Left ventricle myocardium superior (tissue), 1 donor: Measurements from ENCODE around the gene RIC3. TPM values are rescaled to one million over a fixed set of nuclear protein-coding genes. Genes with fewer than 3 reads are reported as not detected.
"Not testable (repeated sequence)": the region's sequence is repeated elsewhere in the genome, so short reads cannot be mapped to it uniquely, and the experiment has no call there.

Experiments
- ATAC-seq: fragments of 200-7000 bp; cut with Tn5 transposase; one replicate; pipeline ENCODE4 v1.9.1; 2020; ENCODE audit warnings: mild to moderate bottlenecking, moderate library complexity
- DNase-seq: peaks from one replicate; pipeline ENCODE4 v3.0.0-alpha.2; 2020
- intact Hi-C: fragments of 100-400 bp; cut with micrococcal nuclease; formaldehyde crosslinking; loops from one replicate; pipeline ENCODE4 v1.11.0; 2022
- total RNA-seq: library from RNA; stranded (reverse); fragmentation: NEBNext Ultra II Directional; extraction: Animal tissue kit (Norgen Biotek cat#: 25700); gene quantifications from one replicate; pipeline ENCODE4 v1.2.1, GENCODE V29; 2021
- donor health status: DM: no; HTN: yes; CAD: no; lungs with severe emphysema.

Gene RIC3
- total RNA-seq, 1 donor from 2014 or later, result 14.1 TPM

DNA sequence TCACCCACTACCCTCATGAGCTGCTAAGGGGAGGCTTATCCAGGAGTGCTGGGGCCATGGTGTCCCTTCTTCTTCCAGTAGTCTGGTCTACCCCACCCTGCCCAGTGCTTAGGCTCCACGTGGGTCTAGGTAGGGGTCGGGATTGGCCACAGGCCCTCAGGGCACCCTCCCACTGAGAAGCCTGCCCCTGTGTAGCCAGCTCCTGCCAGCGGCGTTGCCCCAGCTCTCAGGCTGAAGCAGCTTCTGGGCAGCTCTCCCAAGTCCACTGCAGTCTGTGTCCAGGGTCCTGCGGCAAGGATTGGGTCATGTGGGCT is 24.0 kb upstream of the RIC3 start:
- DNase-seq (no peak), ATAC-seq (peak; percentile 43)
- intact Hi-C loops, result no loop called here

DNA sequence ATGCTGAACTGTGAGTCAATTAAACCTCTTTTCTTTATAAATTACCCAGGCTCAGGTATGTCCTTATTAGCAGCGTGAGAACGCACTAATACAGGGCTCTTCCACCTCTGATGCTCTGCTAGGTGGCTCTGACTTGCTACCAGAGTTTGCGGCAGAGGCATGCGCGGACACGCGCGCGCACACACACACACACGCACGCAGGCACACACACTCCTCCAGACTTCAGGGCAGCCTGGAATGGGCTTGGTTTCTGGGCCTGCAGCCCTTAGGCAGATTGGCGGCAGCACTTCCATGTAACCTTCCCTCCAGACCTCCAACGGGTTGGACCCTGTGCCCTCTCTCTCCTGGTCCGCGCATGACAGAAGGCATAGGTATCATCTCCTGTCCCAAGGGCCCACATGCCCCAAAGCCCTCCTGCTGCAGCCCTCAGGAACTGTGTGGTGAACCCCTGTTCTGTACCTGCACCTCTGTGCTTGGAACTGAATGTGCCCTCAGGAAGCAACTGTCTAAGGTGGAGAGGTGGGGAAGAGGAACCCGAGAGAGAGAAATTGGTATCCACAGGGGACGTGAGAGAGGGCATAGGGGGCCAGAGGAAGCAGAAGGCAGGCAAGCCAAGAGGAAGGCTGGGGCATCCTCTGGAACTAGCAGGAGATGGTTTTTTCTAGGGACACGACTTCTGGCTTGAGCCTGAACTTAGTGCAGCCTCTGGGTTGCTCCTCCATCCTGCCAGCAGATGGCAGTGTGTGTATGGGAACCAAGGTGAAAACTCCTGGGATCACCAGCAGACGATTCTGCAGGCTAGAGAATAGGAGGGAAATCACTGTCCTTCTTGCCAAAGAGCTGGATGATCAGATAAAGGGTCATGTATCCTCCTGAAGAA is 23.4 kb upstream of the RIC3 start:
- ATAC-seq, result peak; percentile 88
- intact Hi-C loops, result no loop called here
- DNase-seq, result peak; percentile 73

DNA sequence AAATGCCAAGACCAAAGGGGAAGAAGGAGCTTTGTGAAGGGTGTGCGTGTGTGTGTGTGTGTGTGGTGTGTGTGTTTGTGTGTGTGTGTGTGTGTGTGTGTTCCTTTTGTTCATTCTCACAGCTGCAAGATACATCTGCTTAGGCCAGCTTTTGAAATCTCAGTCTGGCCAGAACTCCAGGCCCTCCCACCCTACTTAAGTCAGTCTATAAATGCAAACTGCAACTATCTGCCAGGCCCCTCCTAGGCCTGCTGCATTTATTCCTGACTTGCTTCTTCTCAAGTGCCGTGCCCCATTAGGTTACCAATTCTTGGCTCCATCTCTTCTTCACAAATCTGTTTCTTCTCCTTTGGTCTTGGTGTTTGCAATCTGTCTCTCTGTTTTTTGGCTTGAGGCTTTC is 21.6 kb upstream of the RIC3 start:
- ATAC-seq (no peak), DNase-seq (no peak)
- intact Hi-C loops, result no loop called here

DNA sequence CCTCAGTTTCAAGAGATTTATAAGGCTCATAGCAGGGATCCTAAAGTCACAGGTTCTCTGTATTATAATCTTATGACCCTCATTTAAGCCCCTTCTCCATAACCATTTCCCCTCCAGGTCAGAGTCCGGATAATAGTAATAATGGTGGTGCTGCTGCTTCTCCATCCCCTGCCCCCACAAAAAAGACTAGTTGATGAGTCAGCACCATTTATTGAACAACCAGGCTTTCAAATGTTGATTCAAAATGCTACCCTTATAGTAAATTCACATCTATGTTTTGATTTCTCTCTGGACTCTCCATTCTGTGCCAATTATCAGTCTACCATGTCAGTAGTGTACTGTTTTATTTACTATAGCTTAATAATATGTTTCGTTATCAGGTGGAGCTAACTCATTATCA is 17.6 kb upstream of the RIC3 start:
- no peak for DNase-seq
- intact Hi-C loops, result no loop called here
- no peak for ATAC-seq

DNA sequence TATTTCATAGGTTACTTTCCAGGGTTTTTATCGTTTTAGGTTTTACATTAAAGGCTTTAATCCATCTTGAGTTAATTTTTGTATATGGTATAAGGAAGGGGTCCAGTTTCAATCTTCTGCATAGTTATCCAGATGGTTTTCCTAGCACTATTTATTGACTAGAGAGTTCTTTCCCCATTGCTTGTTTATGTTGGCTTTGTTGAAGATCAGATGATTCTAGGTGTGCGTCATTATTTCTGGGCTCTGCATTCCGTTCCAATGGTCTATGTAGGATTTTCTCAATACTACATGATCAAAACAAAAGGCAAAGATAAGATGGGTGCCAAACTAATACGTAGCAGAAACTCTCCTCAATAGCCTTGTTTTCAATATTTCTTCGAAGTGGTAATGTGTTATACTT is 14.3 kb upstream of the RIC3 start:
- intact Hi-C loops, result no loop called here
- DNase-seq (no peak), ATAC-seq (no peak)

DNA sequence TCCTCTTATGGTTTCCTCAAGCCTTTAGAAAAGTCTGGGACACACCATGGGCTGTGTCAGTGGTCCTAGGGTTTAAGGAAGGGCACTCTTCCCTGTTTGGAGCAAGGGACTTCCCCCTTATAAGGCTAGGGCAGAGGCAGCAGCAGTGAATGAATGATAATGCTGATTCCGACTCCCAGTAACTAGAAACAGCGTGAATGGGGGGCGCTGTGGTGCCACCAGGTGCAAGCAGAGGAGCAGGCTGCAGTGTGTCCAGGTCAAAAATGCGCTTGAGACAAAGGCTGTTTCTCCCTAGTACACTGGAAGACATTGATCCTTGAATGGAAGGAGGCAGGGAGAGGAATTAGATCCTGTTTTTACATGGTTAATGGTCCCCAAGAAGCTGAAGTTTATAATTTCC is 11.6 kb upstream of the RIC3 start:
- ATAC-seq (no peak), DNase-seq (no peak)
- intact Hi-C loops, result no loop called here

DNA sequence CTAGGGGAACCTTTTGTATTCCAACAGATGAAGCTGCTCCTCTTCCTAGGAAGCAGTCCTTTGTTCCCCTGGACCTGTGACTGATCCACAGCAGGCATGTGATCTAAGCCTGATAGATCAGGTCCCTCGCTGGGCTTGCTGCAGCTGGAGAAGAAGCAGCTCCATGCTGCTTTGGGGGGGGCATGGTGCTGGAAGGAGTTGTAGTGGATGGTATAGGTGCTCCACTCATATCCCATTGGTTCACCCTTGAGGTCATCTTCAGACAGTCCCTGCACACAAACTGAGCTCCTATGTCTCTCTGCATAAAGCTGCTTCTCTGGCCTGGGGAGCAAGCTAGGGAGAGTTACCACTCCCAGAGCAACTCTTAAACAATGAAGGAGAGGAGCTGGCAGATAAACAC is 9.5 kb upstream of the RIC3 start:
- no peak for ATAC-seq
- DNase-seq, result no peak
- intact Hi-C loops, result no loop called here

DNA sequence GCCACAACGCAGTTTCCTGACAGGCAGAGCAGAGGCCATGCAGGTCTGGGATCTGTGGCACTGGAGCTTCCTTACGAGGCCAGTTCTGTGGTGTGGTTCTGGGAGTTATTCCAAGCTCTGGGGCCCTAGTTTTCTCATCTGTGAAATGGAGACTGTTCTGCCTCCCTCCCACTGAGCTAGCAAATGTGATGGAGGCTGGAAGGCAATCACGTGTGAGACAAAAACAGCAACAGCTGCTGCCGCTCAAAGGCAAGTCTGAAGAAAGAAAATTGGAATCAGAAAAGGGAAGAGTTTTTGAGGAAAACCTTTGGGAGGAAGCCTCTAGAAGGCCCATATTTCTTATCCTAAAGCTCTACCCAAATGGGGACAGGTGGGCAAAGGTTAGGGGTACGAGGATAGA is 8.3 kb upstream of the RIC3 start:
- intact Hi-C loops, result no loop called here
- no peak for ATAC-seq
- no peak for DNase-seq

DNA sequence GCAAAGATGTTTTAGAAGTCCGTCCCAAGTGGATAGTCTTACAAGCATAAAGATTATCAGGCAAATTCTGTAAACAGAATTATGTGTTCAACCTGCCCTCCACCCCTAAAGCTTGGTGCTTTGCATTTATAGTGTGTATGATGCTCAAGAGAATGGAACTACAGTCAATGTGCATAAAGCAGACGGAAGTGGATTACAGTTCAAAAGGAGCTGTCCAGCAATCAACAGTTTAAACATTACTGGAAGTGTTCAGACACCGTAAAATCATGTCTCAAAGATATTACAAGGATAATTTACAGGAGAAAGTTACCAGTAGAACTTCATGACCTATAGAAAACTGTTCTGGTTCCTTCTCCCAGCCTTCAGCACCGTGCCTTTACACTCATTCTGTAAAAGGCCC is 1.0 kb downstream of the RIC3 start:
- peak; percentile 19 for ATAC-seq

DNA sequence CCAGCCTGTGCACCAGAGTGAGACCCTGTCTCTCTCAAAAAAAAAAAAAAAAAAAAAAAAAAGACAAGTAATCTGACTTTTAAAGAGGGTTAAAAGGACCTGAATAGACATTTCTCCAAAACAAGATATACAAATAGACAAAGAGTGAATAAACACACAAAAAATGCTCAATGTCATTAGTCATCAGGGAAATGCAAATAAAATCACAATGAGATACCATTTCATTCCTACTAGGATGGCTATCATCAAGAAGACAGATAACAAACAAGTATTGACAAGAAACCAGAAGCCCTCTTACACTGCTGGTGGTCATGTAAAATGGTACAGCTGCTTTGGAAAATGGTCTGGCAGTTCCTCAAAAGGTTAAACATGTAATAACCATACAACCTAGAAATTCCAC is 4.1 kb downstream of the RIC3 start:
- no peak for ATAC-seq
- intact Hi-C loops, result no loop called here
- no peak for DNase-seq

More for the DNA sequence above, 1.0 kb downstream of the RIC3 start:
- no peak for DNase-seq
- intact Hi-C loops, result no loop called here

DNA sequence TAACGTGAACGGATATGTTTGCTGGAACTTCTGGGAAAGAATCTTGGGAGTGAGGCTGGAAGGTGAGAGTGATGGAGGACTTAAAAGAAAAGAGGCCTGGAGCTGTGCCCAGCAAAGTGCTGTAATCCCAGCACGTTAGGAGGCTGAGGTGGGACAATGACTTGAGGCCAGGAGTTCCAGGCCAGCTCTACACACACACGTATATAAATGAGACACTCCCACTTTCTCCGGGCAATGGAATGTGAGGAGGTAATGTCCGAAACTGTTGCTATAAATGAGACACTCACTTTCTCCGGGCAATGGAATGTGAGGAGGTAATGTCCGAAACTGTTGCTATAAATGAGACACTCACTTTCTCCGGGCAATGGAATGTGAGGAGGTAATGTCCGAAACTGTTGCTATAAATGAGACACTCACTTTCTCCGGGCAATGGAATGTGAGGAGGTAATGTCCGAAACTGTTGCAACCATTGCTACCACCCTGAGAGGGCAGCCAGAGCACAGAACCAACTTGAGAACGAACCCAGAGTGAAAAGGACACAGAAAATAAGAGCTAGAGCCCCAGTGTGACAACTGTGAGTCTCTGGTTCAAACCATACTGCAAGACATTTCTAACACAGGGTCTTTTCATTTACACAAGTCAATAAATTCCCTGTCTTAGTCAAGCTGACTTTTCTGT is 7.1 kb downstream of the RIC3 start:
- DNase-seq, intact Hi-C loops: not testable (repeated sequence)
- peak; percentile 25 for ATAC-seq

DNA sequence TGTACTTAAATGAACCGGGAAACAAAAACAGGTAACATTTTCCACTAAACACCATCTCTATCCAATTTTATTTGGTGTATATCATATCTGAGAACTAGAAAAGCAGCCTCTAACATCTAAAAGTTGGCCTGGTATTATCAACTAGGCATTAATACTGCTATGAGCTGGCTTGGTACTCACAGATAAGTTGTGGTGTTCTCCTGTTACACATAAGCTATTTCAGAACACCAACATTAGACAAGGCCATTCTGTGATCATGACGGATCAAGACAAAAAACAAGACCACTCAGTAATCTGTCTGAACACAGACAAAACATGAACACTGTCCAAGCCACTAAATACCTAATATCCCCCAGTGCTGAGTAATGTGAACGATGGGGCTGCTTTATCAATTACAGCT is 11.9 kb downstream of the RIC3 start:
- ATAC-seq, result peak; percentile 82
- intact Hi-C loops, result no loop called here
- DNase-seq, result no peak

DNA sequence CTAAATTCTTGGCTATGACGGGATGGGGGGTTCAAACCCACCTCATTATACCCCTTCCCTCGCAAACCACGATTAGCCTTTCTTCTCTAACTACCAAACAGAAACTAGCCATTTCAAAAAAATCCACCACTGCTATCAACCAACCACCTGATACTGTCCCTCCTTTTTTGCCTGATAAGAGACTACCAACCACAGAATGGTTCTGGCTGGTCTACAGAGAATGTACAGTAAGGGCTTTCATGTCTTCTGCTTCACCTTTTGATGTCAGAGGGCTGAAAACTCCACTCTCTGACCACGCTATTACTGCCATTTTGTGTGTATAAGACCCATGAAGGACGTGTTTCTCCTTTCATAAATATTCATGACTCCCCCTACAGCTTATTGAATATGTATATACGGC is 19.1 kb downstream of the RIC3 start:
- DNase-seq (no peak), ATAC-seq (no peak)
- intact Hi-C loops, result no loop called here

DNA sequence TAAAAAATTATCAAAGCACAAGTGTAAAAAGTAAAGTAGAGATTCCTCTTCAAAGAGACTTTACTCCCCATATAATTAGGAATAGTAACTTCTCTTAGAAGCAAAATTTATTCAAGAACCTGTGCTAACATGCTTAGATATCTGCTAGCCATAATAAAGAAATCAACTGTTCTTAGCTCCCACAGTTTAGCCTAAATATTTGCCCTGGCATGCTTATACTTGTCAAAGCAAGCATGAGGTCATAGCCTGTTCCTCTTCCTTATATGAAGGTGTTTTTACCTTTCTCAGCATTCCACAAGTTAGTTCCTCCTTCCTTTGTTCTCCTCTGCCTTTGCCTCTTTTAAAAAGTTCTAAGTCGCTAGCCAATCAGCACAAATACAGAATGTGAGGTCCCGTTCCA is 30.3 kb downstream of the RIC3 start:
- intact Hi-C loops, result no loop called here
- ATAC-seq, result no peak
- no peak for DNase-seq

DNA sequence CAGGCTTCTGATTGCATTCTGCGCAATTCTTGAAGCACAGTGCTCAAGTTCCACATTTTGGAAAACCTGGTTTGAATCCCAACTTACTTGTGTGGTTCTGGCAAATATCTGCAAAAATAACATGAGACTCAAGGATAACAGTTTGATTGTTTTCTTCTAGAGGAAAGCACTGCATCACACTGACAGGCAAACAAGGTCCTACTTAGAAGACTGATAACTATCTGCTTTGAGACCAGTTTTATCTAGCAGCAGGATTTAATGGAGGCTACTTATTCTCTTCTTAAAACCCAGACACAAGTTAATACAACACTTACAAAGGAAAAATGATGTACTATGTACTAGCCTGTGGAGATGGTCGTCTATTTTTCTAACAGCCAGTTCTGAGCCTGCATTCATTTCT is 41.4 kb downstream of the RIC3 start:
- ATAC-seq, result no peak

DNA sequence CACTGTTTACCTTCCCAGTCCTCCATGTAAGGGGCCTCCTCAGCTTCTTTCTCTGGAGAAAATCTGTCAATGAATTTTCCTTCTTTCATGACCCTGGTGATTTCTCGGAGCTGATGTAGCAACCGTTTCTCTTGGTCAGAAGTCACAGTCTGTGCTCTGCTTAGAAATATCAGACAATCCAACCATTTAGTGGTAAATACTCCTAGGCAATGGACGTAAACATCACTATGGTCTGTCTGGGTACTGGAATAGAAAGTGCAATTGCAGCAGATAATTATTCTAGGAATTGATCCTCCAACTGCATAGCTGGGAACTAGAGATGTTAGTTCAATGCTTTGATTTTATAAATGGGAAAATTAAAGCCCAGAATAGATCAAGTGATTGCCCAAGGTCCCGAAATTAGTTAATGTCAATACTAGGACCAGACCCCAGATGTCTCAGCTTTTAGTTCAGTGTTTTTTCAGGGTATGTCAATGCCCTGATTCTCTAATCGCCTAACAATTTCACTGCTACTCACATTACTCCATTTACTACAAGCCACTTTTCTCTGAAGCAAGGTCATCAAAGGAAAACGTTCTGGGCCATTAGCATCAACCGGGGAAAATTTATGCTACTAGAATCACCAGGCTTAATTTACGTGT is 42.1 kb downstream of the RIC3 start:
- ATAC-seq, result no peak

More for the DNA sequence above, 41.4 kb downstream of the RIC3 start:
- no peak for DNase-seq
- intact Hi-C loops, result no loop called here

DNA sequence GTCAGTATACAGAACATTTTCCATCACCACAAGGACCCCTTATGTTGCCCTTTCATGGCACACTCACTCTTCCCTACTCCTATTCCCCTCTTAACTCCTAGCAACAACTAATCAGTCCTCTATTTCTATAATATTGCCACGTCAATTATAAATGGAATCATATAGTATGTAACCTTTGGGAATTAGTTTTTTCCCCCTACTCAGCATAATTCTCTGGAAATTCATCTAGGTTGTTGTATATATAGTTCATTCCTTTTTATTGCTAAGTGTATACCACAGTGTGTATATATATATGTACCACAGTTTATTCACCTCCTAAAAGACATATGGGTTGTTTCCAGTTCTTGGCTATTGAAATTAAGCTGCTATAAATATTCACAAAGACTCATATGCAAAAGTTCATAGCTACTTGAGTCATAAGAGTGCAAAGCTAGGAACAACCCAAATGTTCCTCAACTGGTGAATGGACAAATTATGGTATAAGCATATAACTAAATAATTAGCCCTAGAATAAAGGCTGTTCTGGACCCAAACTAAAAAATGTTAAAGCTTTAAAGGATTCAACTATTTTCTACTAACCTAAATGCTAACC is 46.6 kb downstream of the RIC3 start:
- ATAC-seq (no peak), DNase-seq (no peak)
- intact Hi-C loops, result no loop called here

More for the DNA sequence above, 42.1 kb downstream of the RIC3 start:
- intact Hi-C loops, result no loop called here
- no peak for DNase-seq

DNA sequence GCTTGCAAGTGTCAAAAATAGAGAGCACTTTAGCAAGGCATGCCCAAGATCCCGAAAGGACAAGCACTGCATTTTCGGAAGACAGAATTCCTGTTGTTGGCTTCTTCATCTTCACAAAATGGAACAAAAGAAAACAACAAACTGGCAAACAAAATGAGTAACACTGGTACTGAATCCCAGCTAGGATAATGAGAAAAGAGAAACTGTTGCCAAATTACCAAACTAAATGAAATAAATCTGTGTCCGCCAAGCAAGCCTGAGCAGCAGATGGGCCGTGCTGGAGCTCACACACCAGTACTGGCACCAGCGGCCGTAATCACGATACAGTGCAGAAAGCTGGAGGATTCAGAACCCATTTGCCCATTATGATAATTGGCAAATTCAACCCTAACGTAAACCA is 57.2 kb downstream of the RIC3 start:
- DNase-seq, result no peak
- ATAC-seq, result no peak
- intact Hi-C loops, result no loop called here

DNA sequence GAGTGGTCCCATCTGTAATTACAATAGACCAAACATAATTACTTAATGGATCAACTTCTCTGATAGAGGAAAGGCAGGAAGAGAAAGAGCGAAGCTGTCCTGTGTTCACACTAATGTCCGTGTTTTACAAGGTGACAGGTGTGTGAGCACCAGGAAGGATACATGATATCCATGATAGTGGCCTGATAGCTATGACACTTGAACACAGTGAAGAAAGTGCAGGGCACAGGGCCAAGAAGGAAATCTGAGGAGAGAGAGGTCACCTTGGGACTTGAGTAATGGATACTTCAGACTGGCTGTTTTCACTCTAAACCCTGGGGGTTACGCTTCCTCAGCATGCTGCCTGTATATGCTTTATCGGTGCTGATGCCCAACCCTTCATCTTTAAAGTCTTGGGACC is 58.4 kb downstream of the RIC3 start:
- DNase-seq, result no peak
- intact Hi-C loops, result no loop called here
- no peak for ATAC-seq

DNA sequence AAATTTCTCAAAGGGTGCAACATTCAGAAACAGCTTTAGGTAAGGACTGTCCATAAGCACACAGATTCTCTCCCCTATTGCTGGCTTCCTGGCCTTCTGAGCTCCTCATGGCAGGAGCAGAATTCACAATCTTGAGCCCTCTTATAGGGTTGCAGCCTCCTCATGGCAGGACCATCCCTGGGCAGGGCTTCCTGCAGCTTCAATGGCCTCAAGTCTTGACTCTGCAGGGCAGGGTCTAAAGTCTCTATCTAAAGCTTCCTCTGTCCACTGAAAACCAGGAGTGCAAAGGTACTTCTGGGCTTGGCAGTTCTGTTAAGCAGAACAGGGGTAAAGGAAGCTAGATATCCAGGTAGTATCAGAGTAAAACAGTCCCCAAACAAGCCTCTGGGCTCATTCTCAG is 59.1 kb downstream of the RIC3 start:
- ATAC-seq (no peak), DNase-seq (no peak)
- intact Hi-C loops, result no loop called here
